Regular cardiac myocyte (primary cell): ENCODE data around the gene ATG101. TPM values are rescaled to one million over a fixed set of nuclear protein-coding genes. Genes with fewer than 3 reads are reported as not detected.

ENCODE experiments used
- total RNA-seq: library from RNA; depleted of rRNA; stranded (reverse); fragments of >200 nt; gene quantifications from 2 replicates; pipeline ENCODE4 v1.2.3, GENCODE V29; 2014

Gene ATG101, protein sequence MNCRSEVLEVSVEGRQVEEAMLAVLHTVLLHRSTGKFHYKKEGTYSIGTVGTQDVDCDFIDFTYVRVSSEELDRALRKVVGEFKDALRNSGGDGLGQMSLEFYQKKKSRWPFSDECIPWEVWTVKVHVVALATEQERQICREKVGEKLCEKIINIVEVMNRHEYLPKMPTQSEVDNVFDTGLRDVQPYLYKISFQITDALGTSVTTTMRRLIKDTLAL
- 93.9 and 129 TPM in 2 replicates for total RNA-seq

DNA sequence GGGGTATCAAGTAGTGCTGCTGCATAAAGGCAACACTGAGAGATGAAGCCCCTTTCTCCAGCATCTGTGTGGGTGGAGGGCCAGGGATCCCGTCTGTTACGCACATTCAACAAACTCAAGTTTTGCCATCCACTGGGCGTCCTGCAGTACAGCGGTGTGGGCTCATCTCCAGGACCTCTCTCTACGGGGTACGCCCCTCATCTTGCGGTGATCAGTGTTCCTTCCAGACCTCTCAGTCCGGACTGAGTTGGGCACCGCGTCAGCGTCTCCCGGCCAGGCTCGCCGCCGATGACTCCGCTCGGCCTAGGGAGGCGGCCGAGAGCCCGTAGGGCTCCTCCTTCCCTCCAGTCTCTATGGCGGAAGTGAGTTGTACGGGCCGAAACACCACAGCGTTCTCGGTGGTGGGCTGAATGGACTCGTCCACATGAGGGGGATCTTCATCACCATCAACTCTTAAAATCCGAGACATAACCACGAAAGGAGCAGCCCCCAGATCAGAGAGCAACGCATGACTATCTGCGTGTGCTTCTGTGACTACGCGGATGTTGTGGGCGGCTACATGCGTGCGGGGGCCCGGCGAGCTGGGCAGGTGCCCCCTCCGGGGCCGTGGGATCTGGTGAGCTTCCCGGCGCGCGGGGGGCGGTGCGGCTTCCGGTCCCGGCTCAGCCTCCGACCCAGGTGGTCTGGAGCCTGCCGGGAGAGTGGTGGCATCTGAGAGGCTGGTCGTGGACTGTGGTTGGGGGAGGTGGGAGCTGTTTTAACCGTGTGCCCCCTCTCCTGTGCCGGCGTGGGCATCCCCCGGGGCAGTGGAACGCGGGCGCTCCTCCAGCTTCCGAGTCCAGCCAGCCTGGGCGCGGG is at the start of gene ATG101:
Gene ATG101 (plus strand): TSS at position 652 of the 858 bp plus-strand sequence. CDS start 3,673 bp downstream, outside the sequence.

DNA sequence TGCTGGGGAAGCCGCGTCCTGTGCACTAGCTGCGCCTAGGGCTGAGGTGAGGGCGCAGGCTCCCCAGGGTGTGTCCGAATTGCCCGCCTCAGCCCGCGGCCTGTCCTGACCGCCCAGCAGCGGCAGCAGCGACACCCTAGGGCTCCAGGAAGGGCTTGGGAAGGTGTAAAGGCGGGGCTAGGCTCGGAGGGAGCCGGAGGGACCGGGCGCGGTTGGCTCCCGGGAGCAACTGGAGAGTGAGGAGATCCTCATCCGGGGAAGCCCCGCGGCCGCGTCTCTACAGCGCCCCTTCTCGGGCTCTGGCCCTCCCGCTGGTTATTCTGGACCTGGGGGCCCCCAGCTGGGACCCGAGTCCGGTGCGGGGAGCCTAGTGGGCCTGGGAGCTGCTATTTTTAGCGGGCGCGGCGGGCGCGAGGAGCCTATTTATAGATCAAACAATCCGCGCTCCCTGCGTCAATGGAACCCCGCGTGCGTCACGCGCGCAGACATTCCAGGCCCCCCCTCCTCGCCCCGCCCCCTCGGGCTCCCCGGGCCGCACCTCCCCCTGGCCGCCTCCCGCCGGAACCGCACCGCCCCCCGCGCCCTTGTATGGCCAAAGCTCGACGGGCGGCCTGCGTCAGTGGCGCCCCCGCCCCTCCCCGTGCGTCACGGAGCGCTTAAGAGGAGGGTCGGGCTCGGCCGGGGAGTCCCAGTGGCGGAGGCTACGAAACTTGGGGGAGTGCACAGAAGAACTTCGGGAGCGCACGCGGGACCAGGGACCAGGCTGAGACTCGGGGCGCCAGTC is 18.8 kb upstream of the ATG101 start, which contains the start of gene NR4A1:
Gene NR4A1 (plus strand): TSS at position 685 of the 784 bp plus-strand sequence. CDS start 2,887 bp downstream, outside the sequence.

DNA sequence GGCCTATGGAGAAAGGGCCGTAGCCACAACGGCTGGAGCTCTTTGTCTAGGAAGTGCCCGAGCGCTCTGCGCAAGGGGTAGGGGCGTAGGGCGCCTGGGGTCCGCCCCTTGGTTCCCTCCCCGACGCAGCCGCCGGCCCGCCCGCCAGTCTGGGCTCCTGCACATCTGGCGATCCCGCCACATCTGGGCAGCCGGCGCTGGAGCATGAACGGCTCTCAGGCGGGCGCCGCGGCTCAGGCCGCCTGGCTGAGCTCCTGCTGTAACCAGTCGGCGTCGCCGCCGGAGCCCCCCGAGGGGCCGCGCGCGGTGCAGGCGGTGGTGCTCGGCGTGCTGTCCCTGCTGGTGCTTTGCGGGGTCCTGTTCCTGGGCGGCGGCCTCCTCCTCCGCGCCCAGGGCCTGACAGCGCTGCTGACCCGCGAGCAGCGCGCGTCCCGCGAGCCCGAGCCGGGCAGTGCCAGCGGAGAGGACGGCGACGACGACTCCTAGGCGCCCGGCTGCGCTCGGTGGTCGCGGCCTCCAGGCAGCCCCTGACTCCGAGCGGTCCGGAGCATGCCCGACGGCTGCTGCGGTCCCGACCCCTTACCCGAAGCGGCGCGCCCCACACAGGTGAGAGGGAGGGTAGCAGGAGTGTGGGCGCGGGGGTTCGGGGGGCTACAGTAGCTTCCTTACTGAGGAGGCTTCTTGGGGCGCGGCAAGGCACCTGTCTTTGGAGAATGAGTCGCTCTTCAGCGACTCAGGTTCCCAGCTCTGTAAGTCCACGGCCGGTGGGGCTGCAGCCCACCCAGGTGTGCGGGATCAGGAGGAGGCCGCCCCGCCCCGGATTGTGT is 10.0 kb downstream of the ATG101 start, which contains the start of gene SMIM41:
Gene SMIM41 (plus strand): TSS at position 129 of the 827 bp plus-strand sequence. CDS start 76 bp downstream, at position 205.

Other genes starting within 250 kb of the ATG101 start
- gene FIGNL2, start 221.3 kb upstream of the ATG101 start, total RNA-seq, result under 0.01 and 0.28 TPM in 2 replicates
- gene ANKRD33, start 181.9 kb upstream of the ATG101 start, total RNA-seq, result under 0.01 and 0.38 TPM in 2 replicates
- gene ACVRL1, start 162.5 kb upstream of the ATG101 start, total RNA-seq, result 35.1 and 46.5 TPM in 2 replicates
- 11.8 and 12.3 TPM in 2 replicates for gene ACVR1B, start 118.3 kb upstream of the ATG101 start, total RNA-seq
- gene TAMALIN, start 63.0 kb upstream of the ATG101 start, total RNA-seq, result 2.7 and 9.0 TPM in 2 replicates
- gene NR4A1, start 18.5 kb upstream of the ATG101 start, total RNA-seq, result 6.5 and 12.7 TPM in 2 replicates
- gene SMIM41, start 9.7 kb downstream of the ATG101 start, total RNA-seq, result 0.19 TPM in 1 of 2 replicates, not detected in the other
- gene KRT80, start 122.0 kb downstream of the ATG101 start, total RNA-seq, result 0.38 and 1.1 TPM in 2 replicates
- gene KRT7, start 163.3 kb downstream of the ATG101 start, total RNA-seq, result 18.6 and 80.3 TPM in 2 replicates
- 0.19 and 0.85 TPM in 2 replicates for gene KRT86, start 204.7 kb downstream of the ATG101 start, total RNA-seq
- under 0.01 and 0.96 TPM in 2 replicates for gene KRT81, start 221.6 kb downstream of the ATG101 start, total RNA-seq